ENCODE results near the gene C2CD5. TPM values are rescaled to one million over a fixed set of nuclear protein-coding genes. Genes with fewer than 3 reads are reported as not detected.

Gene C2CD5, protein sequence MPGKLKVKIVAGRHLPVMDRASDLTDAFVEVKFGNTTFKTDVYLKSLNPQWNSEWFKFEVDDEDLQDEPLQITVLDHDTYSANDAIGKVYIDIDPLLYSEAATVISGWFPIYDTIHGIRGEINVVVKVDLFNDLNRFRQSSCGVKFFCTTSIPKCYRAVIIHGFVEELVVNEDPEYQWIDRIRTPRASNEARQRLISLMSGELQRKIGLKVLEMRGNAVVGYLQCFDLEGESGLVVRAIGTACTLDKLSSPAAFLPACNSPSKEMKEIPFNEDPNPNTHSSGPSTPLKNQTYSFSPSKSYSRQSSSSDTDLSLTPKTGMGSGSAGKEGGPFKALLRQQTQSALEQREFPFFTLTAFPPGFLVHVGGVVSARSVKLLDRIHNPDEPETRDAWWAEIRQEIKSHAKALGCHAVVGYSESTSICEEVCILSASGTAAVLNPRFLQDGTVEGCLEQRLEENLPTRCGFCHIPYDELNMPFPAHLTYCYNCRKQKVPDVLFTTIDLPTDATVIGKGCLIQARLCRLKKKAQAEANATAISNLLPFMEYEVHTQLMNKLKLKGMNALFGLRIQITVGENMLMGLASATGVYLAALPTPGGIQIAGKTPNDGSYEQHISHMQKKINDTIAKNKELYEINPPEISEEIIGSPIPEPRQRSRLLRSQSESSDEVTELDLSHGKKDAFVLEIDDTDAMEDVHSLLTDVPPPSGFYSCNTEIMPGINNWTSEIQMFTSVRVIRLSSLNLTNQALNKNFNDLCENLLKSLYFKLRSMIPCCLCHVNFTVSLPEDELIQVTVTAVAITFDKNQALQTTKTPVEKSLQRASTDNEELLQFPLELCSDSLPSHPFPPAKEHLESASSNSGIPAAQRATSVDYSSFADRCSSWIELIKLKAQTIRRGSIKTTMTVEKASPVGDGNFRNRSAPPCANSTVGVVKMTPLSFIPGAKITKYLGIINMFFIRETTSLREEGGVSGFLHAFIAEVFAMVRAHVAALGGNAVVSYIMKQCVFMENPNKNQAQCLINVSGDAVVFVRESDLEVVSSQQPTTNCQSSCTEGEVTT
- total RNA-seq: 12.7 TPM

DNA sequence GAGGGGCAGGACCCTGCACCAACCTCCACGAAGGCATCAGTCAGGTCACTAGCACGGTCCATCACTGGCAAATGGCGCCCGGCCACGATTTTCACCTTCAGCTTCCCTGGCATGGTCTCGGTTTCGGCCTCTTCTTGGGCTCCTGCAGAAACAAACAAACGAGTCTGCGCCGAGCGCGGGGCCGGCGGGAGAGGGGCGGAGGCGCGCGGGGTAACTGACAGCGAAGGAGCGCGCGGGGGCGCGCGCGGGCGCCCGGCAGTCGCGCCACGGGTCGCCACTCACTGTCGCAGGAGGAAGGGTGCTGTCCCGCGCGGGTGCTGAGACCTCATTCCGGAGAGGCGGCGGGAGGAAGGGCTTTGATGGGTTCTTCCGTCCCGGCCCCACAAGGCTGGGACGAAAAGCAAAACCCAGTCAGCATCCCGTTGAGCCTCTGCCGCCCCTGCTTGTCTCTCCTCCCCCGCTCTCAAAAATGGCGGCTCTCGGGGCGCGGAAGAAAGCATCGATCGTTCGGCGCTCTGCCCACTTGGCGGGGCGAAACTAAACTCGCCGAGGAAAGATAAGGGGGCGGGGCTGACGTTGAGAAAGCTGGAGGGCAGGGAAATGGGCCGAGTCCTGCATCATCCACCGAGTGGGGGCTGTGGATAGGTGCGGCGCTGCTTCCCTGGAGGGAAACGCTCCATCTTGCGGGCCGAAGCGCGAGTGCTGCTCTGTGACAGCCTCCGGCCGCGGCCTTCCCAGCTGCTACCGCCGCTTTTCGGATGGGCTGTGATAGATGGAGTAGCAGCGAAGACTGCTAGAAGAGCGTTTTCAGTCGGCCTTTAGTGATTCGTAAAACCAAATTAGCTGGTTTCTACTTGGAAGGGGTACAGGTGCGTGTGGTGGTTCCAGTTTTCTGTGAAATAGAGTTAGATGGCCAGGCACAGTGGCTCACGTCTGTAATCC, at the start of gene C2CD5:
Gene C2CD5, minus strand, starts transcription at position 505 of the 942 bp plus-strand sequence. Its CDS starts 392 bp downstream, at position 113.
- DNase-seq (ENCODE audit: low read depth in 2 of 3, low spot score in 2 of 3): peak; percentile 85 to 99 (median 99)

DNA sequence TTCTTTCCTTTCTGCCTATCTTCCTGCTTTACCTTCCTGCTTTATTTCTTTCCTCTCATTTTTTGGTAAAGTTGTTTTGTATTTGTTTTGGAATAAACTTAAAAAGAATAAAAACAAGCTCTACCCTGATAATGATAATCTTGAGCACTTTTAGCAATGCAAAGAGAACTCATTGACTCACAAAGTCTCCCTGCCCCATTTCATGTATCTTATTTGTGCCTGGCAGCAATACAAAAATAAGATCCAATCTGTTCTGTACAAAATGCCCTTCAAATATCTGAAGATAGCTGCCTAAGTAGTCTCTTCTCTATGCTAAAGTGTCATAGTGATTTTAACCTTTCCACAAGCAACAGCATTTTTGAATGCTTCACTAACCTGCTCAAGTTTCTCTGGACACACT, 49.5 kb upstream of the C2CD5 start:
- DNase-seq (ENCODE audit: low read depth in 2 of 3, low spot score in 2 of 3): no peak

DNA sequence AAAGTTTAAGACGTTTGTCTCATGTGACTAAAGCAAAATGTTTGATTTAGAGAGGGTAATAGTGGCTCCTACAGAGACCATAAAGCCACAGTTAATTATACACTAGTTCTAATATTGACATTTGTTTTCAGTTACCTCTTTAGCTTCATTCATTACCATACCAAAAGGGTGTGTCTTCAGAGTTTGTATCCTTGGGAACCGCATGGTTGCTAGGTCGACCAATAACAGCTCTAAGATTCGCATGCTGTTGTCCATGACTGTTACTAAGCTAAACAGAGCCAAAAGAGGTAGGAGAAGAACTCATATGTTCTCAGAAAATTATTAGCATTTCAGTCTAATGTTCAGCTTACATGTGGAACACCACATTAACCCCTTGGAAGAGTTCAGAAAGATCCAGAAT, 44.5 kb upstream of the C2CD5 start:
- DNase-seq (ENCODE audit: low read depth in 2 of 3, low spot score in 2 of 3): no peak

DNA sequence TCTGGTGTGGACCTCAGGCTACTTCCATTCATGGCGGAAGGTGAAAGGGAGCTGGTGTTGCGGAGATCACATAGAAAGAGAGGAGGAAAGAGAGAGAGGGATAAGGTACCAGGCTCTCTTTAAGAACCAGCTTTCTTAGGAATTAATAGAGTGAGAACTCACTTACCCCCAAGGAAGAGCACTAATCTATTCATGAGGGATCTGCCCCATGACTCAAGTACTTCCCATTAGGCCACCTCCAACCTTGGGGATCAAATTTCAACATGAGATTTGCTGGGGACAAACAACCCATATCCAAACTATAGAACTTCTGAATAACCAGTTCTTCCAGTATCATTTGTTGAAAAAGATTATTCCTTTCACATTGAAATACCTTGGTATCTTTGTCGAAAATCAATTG, 34.0 kb upstream of the C2CD5 start:
- no peak for DNase-seq (ENCODE audit: low read depth in 2 of 3, low spot score in 2 of 3)

DNA sequence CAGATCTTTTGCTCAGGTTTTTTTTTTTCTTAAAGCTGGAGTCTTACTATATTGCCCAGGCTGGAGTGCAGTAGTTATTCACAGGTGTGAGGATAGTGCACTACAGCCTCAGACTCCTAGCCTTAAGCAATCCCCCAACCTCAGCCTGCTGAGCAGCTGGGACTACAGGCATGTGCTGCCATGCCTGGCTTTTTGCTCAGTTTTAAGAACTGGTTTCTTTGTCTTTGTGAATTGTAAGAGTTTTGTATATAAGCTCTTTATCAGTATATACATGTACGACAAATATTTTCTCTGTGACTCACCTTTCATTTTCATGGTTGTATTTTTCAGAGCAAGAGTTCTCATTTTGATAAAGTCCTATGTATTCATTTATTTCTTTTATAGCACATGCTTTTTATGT, 33.3 kb upstream of the C2CD5 start:
- DNase-seq (ENCODE audit: low read depth in 2 of 3, low spot score in 2 of 3): no peak

DNA sequence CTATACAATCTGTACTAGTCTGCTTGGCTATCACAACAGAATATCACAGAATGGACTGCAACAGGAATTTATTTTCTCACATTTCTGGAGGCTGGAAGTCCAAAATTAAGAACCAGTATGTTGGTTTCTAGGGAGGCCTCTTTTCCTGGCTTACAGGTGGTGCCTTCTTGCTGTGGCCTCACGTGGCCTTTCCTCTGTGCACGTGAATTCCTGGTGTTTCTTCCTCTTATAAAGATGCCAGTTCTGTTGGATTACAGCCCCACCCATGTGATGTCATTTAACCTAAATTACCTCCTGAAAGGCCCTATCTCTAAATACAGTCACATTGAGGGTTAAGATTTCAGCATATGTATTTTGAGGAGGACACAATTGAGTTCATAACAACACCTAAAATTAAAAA, 32.1 kb upstream of the C2CD5 start:
- DNase-seq (ENCODE audit: low read depth in 2 of 3, low spot score in 2 of 3): no peak

DNA sequence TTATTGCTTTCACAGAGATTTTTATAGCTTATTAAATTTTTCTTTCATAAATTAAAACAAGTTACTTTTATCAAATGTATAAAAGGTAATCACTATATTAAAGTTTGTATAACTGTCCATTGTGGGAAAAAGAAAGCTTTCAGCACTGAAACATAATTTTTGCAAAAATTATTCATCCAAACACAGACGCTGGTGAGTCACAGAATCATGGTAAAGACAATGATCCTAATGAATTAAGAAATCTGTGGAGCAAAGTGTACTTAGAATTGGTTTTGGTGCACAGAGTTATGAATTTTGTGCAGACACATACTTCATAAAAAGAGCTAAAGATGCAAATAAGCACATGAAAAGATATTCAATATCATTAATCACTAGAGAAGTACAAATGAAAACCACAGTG, 31.7 kb upstream of the C2CD5 start:
- no peak for DNase-seq (ENCODE audit: low read depth in 2 of 3, low spot score in 2 of 3)

DNA sequence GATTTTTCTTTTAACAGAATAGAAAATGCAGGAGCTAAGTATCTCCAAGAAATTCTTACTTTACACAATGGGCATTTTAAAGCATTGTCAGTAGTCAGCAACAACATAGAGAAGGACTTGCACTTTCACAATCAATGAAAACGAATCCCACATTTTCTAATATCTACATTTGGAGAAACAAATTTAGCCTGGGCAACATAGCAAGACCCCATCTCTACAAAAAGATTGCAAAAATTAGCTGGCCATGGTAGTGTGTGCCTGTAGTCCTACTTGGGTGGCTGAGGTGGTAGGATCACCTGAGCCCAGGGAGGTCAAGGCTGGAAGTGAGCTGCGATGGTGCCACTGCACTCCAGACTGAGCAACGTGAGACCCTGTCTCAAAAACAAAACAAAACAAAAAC, 30.6 kb upstream of the C2CD5 start:
- DNase-seq (ENCODE audit: low read depth in 2 of 3, low spot score in 2 of 3): no peak

DNA sequence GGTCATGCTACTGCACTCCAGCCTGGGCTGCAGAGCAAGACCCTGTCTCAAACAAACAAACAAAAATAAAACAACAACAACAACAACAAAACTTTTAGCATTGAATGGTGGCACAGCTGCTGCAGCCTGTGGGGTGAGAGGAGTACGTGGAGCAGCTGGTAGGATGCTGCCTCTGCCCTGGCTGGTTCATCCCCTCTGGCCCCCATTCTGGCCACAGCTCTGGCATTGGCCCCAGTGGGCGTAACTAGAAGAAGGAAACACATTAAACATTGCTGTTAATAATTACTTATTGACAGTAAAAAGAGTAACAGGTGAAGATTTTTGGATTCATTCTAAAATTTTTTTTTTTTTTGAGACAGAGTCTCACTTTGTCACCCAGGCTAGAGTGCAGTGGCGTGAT, 28.8 kb upstream of the C2CD5 start:
- DNase-seq (ENCODE audit: low read depth in 2 of 3, low spot score in 2 of 3): no peak

DNA sequence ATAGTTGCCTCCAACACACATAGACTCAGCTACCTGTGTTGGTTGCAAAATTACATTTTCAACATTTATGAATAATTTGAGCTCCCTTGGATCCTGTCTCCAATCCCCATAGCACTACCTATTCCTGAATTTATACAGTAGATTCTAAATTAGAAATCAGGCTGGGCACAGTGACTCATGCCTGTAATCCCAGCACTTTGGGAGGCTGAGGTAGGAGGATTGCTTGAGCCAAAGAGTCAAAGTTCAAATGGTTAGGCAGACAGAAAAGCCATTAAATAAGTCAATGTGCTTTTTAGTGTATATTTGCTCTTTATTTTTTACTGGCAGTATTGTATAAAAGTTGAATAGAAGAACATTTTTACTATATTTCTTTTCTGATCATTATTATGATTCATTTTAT, 24.9 kb upstream of the C2CD5 start:
- DNase-seq (ENCODE audit: low read depth in 2 of 3, low spot score in 2 of 3): no peak

DNA sequence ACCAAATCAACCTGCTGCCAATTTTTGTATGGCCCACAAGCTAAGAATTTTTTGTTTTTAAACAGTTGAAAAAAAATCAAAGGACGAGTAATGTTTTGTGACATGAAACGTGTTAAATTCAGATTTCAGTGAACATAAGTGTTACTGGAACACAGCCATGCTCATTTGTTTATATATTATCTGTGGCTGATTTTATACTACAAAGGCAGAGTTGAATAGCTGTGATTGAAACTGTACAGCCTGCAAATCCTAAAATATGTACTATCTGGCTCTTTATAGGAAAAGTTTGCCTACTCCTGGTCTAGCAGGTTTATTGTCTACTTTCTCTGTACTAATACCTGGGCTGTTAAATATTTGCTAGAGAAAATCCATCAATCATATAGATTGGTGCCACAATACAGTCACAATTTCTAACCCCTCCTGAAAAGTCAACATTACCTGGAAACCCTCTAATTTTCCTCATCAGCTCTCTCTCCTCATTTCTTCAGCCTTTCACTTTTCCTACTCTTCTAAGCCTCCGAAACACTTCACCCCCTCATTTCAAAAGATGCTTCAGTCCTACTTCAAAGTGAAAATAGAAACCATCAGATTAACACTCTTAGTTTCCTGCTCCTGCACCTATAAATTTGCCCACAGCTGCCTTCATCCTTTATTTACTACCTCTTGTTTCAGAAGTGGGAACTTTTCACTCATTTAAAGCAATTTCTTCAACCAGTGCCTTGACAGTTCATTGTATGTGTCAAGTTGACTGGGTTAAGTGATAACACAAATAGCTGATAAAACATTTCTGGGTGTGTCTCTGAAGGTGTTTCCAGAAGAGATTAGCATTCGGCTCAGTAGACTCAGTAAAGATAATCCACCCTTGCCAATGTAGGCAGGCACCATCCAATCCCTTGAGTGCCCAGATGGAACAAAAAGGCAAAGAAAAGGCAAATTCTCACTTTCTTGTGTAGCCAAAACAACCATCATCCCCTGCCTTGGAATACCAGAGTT, 18.0 kb upstream of the C2CD5 start:
- no peak for DNase-seq (ENCODE audit: low read depth in 2 of 3, low spot score in 2 of 3)

DNA sequence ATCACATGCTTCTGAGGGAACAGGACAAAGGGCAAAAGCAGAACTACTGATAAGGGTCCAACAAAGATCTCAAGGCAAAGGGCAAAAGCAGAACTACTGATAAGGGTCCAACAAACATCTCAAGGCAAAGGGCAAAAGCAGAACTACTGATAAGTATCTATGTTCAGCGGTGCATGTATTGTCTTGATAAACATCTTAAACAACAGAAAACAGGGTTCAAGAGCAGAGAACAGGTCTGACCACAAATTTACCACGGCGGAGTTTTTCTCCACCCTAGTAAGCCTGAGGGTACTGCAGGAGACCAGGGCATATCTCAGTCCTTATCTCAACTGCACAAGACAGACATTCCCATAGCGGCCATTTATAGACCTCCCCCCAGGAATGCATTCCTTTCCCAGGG, 10.4 kb upstream of the C2CD5 start:
- DNase-seq (ENCODE audit: low read depth in 2 of 3, low spot score in 2 of 3): peak in 1 of 3 donors; percentile 16

DNA sequence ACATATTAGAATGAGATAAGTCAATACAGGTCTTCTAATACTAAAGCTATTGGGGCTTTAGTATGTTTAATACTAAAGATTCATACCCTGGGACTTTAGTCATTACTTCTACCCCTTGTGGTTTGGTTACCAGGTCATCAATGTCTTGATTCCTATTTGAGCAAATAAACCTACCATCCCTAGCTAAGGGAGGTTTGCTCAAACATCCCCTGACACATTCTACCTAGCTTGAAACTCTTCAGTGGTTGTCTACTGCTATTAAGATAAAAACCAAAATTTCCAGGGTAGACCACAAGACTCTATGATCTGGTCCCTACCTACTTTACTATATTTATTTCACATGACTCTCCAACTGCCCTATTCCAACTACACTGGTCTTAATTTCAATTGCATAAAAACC, 7.3 kb upstream of the C2CD5 start:
- no peak for DNase-seq (ENCODE audit: low read depth in 2 of 3, low spot score in 2 of 3)

DNA sequence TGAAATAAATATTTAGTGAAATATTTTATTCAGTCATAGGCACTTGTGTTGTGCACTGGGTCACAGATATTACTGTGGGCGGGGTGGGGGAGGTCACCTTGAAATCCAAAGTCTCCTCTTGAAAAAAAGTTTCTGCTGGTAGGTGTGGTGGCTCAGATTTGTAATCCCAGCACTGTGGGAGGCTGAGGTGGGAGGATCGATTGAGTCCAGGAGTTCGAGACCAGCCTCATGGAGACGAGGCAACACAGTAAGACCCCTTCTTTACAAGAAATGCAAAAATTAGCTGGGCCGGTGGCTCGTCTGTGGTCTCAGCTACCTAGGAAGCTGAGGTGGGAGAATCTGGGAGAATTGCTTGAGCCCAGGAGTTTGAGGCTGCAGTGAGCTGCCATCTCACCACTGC, 913 bp upstream of the C2CD5 start:
- no peak for DNase-seq (ENCODE audit: low read depth in 2 of 3, low spot score in 2 of 3)

DNA sequence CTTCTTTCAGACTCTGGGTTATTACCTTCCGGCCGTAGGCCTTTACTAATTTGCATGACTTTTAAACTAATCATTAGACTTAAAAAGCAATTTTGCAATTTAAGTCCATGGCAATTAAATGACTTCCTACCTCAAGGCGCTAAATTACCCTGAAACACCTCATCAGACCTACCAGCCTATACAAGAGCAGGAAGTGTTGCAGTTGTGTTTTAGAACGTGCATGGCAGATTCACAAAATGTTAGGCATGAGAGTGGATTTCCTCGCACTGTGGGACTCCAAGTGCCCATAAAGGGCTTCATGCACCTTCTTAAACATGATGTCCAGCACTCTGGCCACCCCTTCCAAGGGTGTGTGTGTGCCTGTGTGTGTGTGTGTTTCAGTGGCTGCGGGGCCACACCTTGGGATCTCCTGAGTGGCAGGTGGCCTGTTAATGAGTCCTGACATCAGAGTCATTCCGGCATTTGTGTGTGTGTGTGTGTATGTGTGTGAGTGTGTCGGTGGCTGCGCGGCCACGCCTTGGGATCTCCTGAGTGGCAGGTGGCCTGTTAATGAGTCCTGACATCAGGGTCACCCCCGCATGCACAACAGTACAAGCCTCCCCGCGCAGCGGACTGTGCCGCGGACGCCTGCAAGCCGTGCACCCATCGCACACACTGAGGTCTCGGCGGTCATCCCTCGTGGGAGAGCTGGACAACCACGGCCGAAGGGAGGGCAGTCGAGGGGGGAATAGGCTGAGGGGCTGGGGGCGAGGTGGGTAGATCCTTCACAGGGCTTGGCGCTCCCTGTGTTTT, 900 bp downstream of the C2CD5 start:
- peak in 2 of 3 donors; percentile 36 to 39 for DNase-seq (ENCODE audit: low read depth in 2 of 3, low spot score in 2 of 3)

DNA sequence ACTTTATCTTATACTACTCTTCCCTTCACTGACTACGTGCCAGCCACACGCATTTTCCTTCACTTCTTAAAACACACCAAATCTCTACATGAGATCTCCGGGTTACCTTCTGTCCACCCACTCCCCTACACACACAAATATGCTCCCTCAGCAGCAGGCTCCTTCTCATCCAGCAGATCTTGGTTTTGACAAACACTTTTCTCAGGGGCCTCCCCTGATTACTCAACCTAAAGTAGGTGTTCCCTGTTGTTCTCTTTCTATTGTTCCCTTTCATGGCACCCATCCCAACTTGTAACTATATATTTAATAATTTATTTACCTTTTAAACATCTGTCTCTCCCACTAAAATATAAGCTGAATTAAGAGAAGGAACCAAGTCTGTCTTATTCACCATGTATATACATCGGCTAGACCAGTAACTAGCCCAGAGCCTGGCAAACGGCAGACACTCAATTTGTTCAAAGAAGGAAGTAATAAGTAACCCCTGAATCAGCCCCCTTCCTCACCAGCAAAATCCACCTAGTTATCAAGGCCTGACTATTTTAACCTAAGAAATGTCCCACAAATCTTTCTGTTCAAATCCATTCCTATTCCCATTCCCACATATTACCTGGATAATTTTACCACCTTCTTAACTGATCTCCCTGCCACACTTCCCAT, 2.7 kb downstream of the C2CD5 start:
- DNase-seq (ENCODE audit: low read depth in 2 of 3, low spot score in 2 of 3): peak in 1 of 3 donors; percentile 27

DNA sequence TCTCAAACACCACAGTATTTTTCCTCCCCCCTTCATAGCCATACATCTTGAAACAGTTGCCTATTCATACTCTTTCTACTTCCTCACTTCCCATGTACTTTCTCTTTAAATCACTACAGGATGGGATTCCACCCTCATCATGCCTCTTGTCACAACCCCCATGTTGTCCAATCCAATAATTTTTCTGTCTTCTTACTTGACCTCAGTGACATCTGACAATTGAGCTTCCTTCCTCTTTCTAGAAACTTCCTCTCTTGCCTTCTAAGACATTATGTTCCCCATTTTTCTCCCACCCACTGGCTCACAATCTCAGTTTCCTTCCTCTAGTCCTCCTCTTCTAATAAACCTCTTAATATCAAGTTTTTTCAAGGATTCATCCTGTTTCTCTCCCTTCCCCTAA, 5.3 kb downstream of the C2CD5 start:
- peak in 2 of 3 donors; percentile 53 to 84 for DNase-seq (ENCODE audit: low read depth in 2 of 3, low spot score in 2 of 3)

DNA sequence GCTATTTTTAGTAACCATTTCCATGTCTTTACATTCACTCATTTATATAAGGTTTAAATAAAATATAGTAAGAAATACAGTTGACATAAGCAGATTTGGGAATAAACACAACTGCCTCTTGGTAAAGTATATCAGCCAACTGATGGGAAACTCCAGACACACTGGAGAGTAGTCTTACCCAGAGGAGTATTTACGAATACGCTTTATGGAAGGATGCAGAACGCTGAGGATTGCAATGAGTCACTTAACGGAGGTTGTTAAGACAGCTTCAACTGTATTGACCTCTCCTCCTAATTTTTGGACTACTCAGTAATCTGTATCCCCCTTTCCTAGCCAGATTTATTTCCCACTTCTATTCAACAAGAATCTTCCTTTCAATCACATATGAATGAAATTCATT, 6.0 kb downstream of the C2CD5 start:
- DNase-seq (ENCODE audit: low read depth in 2 of 3, low spot score in 2 of 3): no peak
